Breast epithelium (tissue), 3 donors: ENCODE results near the gene PCDHB6.
"Not testable (repeated sequence)": the region's sequence is repeated elsewhere in the genome, so short reads cannot be mapped to it uniquely, and the experiment has no call there.

Experiments
- CTCF ChIP-seq, 3 donors: fragments of 450-650 bp; IDR thresholded peaks; one replicate each; pipeline ENCODE4 v1.5.1; 2016 to 2017; ENCODE audit warnings: antibody characterized with exemption in 3 of 3, mild to moderate bottlenecking in 3 of 3, moderate library complexity in 3 of 3
- POLR2A ChIP-seq: fragments of 450-650 bp; IDR thresholded peaks from one replicate; pipeline ENCODE4 v1.6.1; 2016; ENCODE audit warnings: antibody characterized with exemption, mild to moderate bottlenecking, moderate library complexity

- not testable (repeated sequence) for TF ChIP-seq POLR2A; CTCF (IDR thresholded peaks at IDR 0.05)
Measured at GRCh38 chr5:141157901-141158300, 8.0 kb downstream of the PCDHB6 start.
